DMS114 treated with DMSO at 0.1 percent for 48 hours (cell line): ENCODE data around the gene RXRG.
A peak's percentile ranks its signal among the peaks of the same experiment; 100 is the strongest.

Source experiments
- DNase-seq: peaks from one replicate; lab custom pipeline; 2025; ENCODE audit not compliant: unreplicated experiment; lab: John Stamatoyannopoulos, UW

The RXRG gene

DNA sequence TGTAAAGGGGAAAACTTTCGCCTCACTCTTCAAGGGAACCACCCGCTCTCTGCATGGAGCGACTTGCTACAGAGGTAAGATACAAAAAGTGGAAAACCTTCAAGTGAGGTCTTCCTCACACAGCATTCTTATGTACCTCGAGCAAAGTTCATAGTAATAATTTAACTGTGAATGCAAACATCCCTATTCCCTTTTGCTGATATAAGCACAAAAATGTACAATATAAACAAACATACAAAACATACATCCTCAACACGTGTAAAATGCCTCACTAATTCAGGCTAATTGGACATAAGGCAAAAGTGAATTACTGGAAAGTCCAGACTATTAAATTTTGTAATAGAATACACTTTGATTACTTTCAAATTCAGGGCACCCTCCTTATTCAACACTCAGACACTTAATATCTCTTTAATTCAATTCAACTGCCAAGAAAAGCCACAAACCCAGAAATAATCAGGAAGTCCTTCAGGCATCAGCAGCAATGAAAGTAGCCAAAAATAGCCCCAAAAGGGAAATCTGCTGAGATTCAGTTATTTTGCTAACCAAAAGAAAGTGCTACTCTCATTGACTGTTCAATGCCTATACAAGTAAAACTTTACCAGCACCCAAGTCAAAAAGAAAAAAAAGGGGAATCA lies 73.2 kb downstream of the RXRG start:
- no peak for DNase-seq

DNA sequence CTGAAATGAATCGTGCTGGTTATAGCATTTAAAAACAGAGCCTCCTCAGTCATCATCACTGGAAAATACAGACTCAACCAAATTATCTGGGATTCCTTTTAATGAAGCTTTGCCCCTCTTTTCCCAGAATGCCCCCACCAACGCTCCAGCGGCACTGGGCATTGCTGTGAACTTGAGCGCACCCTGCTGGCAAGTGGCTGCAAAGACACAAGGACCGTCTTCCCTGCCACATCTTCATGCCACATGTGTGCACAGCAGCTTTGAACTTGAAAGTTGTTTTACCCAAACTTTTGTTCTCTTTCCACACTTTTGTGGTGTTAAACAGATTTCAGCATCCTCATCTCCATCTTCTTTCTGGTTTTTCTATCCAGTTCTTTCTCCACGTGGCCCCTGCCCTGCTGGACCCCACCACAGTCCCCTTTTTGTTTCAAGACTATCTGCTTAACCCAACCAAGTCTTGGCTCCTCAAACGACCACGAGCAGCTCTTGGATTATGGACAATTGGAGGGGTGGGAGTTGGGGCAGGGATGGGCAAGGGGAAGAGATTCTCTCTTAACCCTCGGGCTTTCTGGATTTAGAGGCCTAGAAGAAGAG lies 75.6 kb downstream of the RXRG start:
- peak; percentile 31 for DNase-seq

DNA sequence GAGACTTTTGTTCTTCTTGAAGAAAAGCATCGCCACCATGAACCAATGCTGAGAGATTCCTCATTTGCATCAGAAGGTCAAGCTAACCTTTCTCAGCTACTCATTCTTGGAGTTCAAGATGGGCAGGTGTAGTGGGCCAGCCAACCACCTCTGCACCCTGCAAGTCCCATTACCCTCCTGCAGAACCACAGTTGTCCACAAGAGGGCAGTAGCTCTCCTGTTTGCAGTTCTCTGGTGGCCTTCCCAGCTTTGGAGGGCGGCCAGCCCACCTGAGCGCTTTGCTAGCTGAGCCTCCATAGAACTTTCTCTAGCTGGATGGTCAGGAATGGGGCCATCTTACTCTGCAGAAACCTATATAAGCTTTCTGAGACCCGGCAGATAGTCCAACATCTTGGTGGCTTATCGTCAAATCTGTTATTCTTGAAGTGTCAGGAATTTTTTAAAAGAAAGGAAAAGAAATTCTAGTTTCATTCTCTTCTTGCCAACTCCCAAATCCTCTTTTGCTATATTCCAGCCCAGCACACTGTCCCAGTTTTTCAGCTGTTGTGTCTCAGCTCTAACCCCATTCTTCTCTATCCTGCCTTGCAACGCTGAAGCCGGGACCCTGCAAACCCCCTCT lies 77.4 kb downstream of the RXRG start:
- peak; percentile 41 for DNase-seq

DNA sequence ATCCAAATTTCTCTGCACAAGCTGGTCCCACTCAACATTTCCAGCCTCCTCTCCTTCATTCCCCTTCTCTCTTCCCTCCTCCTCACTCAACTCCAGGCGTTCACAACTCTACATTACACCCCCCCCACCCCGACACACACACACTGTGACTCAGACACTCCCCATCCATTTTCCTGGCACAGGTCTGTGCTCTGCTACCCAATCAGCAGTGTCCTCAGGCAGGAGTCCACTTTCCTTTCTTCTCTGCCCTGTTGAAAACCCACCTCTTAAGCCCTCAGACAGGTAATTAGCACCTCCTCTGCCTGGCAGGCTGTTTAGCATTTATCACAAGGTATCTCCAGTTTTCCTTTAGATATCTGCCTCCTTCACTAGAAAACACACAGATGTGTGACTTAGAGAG lies 79.6 kb downstream of the RXRG start:
- no peak for DNase-seq

DNA sequence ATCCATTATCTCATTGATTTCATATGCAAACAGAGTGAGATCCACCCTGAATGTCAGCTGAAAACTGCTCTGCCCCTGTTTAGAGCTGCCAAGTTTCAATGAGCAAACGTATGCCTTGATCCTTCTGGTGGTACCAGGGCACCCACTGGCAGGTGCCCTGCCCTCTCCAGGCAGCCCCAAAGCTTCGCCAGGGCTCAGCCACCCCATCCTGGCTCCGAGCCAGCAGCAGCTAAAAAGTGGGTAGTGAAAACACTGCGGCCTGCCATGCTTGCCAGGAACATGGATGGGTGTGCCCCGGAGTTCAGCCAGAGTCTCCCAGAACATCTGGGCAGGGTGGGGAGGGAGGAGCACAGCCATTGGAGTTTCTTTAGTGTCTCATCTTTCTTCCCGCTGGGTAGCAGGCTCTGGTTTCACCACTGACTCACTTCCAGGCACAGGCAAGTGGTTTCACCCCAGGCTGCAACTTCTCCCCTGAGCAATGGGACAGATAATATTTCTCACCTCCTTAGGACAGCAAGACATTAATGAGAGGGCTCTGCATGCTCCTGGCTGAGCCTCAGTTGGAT lies 80.3 kb downstream of the RXRG start:
- no peak for DNase-seq

DNA sequence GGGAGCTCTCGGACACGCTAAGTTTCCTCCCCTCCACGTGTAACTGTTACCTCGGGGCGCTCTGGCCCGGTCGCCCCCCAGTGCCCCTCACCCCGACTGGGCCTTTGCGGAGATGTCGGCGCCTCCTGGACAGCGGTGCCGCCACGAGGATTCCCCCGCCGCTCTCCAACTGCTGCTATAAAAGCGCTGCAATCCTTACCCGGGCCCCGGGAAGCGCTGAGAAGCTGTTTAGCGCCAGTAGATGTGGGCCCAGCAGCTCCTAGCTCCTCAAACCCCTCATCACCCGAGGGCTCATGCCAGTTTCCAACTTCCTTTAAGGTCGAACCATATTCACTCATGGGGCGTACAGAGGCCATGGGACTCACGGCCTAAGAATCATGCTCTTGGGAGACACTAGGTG lies 88.0 kb downstream of the RXRG start:
- DNase-seq = no peak

DNA sequence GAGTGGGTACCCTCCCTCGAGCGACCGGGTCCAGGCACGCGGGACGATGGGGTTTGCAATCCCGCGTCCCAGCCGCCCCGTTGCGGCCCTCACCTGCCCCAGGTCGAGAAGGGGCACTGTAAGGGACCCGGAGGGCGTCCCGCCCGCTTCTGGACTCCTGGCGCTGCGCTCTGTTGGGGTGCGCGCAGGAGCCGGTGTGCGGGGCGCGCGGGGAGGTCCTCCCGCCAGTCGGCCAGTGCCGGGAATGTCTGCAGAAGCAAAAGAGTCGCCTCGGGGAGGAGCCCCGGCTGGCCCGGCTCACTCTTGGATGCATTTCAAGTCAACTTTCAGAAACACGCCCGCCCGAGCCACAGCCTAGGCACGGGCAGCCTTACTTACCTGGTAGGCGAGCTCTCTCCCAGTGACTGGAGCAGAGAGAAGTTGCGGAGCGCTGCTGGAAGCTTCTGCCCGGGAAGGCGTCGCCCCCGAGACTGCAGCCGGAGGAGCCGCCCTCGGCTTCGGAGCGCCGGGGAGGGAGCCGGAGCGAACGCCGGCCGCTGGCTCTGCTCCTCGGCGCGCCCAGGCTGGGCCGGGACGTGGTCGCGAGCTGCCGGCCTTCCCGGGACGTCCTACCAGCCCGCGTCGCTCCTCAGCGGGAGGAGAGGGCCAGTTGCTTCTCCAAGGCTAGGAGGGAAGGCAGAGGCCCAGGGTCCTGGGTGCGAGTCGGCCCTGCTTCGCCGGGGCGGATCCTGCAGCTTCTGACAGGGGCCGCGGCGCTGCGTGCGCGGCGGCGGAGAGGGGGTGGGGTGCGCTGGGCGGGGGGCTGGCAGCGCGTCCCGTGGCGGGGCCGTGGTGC lies 88.7 kb downstream of the RXRG start, which contains the start of gene LMX1A:
TSS of gene LMX1A (minus strand) at position 739 of the 835 bp plus-strand sequence. CDS start 1,156 bp downstream, outside the sequence.
- DNase-seq = no peak

DNA sequence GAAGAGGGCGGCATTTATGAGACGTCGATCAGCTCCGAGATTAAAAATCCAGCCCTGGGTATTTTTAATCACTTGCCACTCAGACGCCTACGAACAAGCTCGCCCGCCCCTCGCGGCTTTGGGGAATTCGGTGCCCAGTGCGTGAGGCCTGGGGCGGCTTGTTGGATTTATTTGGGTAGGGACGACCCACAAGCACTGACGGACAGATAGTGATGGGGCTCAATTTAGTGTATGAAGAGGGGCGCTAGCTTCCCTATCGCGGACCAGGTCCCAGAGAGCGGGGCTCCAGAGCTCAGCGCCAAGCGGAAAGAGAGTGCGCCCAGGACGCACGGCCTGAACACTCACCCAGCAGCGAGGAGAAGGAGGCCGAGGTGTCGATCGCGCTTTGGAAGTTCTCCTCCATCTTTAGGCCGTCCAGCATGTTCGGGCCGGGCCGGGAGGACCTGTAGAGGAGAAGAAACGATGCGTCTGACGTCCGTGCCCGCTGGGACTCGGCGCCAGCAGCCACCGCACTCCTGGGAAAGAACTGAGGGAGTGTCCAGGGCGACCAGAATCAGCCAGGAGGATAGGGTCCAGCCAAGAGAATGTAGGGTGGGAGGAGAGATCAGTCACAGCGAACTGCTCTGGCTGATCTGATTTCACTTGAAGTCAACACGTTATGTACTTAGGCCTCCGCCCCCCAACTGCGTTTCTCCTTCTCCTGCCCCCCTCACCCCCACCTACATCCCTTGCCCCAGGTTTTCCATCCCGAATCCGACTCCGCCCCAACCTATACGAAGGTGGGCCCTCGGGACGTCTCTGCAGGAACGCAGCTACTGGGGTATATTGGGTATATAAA lies 89.6 kb downstream of the RXRG start:
- no peak for DNase-seq

DNA sequence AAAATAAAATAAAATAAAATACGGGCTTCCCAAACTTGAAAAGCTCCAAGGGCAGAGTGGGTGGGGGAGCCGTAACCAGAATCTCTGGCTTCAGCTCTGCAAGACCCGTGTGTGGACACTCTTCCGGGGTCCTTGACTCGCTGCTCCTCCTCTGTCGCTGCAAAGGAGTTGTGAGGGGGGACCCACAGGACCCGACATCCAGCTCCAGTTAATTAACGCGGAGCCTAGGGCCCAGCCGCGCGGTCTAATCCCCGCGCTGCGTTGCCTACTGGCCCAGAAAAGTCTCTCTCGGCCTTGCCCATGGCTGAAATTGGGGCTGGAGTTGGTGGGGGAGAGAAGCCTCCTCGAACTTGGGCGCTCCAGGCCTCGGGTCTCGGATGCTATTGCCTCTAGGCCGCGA lies 90.2 kb downstream of the RXRG start:
- no peak for DNase-seq

DNA sequence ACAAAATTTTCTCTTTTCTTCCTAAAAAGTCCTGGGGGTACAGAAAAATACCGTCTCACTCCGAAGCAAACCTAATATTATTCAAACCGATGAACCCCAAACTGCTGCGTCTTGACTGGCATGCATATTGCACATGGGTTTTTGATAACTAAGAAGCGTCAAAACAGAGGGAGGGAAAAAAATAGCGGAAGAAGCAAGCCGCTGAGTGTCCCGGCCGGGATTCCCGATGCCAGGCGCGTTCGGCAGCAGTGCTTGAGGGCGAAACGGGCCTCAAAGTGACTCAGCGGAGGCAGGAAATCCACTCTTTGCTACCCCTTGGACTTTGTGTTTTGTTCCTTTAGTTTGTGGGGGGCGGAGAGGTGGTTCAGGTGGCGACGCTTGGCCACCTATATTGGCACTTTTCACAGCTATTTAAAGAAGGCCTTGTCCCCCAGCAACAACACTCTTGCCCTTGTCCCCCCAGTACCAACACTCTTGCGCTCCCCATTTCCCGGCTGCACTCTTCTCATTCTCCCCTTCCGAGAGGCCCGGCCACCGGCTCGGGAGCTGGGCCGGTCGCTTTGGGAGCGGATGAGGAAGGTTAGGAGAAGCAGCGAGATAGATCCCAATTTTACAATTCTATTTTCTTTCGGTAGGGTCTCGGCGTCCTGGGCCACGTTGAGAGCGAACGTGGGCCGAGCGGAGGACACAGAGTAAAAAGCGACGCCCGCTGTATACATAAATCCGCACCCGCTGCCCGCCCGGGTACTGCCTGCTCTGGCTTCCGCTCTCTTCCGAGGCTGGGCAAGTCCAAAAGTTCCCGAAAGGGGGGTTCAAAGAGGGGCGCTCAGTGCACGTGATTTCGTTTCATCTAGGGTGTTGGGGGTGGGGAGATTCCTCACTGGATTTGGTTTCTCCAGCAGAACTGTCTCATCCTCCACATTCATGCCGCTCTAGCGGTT lies 90.9 kb downstream of the RXRG start:
- DNase-seq = no peak

DNA sequence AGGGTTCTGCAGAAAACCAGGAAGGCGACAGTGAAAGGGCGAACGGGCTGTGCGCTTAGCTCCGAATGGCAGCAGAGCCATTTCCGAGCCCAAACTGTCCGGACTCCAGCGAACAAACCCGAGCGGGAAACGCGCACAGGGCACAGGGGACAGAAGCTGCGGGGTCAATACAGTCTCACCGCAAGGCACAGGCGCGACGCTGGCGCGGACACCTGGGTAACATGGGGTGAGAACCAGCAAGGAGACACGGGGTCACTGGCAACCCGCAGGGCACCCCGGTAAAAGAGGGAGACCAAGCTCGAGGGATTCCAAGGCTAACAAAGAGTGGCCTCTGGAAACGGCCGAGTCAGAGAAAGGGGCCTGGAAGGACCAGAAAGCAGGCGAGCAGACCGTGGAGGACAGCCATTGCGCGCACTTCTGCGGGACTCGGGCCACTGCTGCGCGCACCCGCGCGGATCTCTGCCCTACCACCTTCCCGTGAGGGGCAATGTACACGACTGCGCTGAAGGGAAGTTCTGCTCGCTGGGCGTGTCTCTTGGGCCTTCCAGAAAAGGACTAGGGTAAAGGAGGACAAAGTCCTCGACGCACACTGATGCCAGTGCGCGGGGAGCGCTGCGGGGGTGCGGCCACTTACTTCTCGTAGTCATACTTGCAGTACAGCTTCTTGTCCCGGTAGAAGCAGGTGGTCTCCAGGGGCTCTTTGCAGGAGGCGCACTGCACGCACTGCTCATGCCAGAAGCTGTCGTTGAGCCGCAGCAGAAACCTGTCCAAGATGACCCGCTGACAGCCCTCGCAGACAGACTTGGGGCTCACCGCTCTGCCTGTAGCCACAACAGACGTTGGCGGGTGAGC lies 92.3 kb downstream of the RXRG start:
- no peak for DNase-seq

DNA sequence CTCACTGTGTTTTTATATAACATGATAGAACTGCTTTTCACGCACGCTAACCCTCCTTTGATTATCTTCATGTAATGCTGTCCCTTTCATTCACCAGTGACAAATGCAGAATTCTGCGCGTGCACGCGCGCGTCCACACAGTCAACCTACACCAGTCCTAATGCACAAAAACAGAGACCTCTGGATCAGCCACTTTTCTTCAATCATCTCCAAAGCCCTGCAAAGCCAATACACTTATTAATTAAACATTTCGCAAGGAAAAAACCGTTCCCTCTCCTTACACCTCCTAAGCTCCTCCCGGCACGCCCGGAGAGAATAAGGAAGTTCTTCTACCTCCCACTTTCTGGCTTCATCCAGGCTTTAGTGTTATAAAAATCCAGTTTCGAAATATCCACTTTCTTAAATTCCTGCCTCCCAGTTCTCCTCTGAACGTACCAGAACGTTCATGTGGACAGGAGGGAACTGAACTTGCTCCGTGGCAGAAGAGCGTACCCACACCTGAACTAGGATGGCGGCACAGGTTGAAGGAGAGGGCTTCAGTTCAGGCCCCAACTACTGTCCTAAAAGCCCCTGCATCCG lies 93.0 kb downstream of the RXRG start:
- no peak for DNase-seq
